Astrocyte of the spinal cord (primary cell): Measurements from ENCODE around the gene APOH.

Experiments used
- DNase-seq: peaks from one replicate; pipeline ENCODE4 v3.0.0; 2011; ENCODE audit warnings: low read depth, low spot score
- H3K4me3 ChIP-seq: 2 replicates; pipeline ENCODE4 v1.5.1; 2011; ENCODE audit warnings: low read depth, mild to moderate bottlenecking, low read length, moderate library complexity
- in situ Hi-C: cut with HindIII; loops from 2 replicates; pipeline ENCODE4 v1.10.0; 2017; ENCODE audit warnings: low sequenced_read_pairs
- TF ChIP-seq, protein P1 (sequence below): IDR thresholded peaks from 2 replicates; pipeline ENCODE4 v1.5.1; 2012; ENCODE audit warnings: low read depth, mild to moderate bottlenecking, low read length, inconsistent platforms

Gene APOH

GRCh38 chr17:66203274-66204015, 25.8 kb downstream of the APOH start:
- TF ChIP-seq, protein P1, sequence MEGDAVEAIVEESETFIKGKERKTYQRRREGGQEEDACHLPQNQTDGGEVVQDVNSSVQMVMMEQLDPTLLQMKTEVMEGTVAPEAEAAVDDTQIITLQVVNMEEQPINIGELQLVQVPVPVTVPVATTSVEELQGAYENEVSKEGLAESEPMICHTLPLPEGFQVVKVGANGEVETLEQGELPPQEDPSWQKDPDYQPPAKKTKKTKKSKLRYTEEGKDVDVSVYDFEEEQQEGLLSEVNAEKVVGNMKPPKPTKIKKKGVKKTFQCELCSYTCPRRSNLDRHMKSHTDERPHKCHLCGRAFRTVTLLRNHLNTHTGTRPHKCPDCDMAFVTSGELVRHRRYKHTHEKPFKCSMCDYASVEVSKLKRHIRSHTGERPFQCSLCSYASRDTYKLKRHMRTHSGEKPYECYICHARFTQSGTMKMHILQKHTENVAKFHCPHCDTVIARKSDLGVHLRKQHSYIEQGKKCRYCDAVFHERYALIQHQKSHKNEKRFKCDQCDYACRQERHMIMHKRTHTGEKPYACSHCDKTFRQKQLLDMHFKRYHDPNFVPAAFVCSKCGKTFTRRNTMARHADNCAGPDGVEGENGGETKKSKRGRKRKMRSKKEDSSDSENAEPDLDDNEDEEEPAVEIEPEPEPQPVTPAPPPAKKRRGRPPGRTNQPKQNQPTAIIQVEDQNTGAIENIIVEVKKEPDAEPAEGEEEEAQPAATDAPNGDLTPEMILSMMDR = no peak
- no peak overlapping the region for H3K4me3 ChIP-seq
- DNase-seq = no peak
- in situ Hi-C loops = no loop called here

DNA sequence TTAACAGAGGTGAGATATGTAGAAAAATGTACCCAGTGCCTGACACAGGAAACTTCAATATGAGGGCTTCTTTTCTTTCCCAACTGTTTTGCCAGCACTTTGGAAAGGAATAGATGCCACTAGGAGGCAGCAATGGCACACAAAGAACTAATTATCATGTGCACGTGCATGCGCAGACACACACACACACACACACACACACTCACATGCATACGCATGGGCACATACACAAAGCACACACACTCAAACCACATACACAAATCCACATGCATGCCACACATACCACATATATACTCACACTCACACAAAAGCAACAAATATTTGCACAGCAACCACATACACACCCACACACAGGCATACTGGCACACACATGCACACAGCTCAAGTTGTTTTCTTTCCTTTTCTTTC, 28.5 kb downstream of the APOH start:
- DNase-seq = peak; percentile 76
- in situ Hi-C loops = no loop called here
- TF ChIP-seq, protein P1 = peak; percentile 74

GRCh38 chr17:66198242-66198641, 31.0 kb downstream of the APOH start:
- in situ Hi-C loops = no loop called here
- no peak overlapping the region for H3K4me3 ChIP-seq
- DNase-seq = no peak
- TF ChIP-seq, protein P1 = no peak

More for the DNA sequence above, 28.5 kb downstream of the APOH start:
- no peak overlapping the region for H3K4me3 ChIP-seq

DNA sequence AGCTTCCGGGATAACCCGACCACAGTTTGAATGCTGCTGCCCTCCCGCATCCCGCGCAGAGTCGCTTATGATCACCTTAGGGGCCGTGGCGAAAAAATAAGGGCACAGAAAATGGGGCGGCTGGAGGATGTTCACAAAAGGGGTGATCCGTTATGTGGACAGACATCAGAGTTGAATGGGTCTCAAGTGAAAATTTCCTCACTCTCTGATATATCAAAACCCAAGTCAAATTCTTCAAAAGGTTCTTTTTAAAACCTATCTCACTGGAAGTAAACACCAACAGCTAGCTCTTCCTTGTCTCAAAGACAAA, 36.9 kb downstream of the APOH start:
- no peak for DNase-seq
- in situ Hi-C loops = no loop called here
- H3K4me3 ChIP-seq = peak overlapping the region; percentile 55
- TF ChIP-seq, protein P1 = no peak

DNA sequence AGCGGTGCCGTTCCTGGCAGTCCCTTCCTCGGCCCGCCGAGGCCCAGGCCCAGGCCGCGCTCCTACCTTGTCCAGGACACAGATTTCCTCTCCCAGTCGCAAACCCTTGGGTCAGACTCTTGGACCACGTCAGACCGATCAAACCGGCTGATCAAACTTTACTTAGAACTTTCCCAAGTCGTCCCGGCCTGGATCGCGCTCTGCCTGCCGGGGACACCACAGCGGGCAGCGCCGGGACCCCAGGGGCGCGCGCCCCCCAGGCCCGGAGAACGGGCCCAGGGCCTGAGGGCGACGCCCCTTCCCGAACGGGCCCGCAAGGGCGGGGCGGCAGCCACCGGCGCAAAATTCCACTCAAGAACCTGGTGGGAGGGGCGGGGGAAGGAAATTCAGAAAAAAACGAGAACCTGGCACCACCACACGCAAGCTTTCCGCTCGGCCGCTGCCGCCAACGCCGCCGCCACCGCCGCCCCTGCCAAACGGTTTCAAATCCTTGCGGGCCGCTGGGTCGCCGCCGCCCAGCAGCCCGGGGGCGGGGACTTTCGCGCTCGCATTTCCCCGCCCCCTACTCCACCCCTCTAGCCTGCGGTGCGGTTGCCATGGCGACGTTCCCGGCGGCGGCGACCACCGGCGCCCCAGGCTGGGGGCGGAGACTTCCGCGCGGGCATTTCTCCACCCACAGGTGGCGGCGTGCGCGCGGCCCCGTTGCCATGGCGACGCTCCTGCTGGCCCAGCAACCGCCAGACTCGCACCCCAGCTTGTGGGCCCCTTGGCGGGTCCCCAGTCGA, 37.4 kb downstream of the APOH start, which contains the start of gene CEP112:
TSS of gene CEP112 (minus strand) at position 541 of the 785 bp plus-strand sequence.
- in situ Hi-C loops = no loop called here
- H3K4me3 ChIP-seq = peak within 1 kb of the TSS; percentile 55
- TF ChIP-seq, protein P1 = no peak
- peak; percentile 72 for DNase-seq

- peak; percentile 77 for DNase-seq
- H3K4me3 ChIP-seq = peak overlapping the region; percentile 55
- TF ChIP-seq, protein P1 = no peak
- in situ Hi-C loops = no loop called here
These were observed 38.2 kb downstream of the APOH start for GRCh38 chr17:66190738-66191592.
